GM18858 (cell line): ENCODE measurements around the gene ANXA9.

ENCODE experiments used
- ATAC-seq: cut with Tn5 transposase; IDR thresholded peaks from one replicate; pipeline ENCODE4 v1.9.1; 2021; ENCODE audit not compliant: unreplicated experiment

The ANXA9 gene

DNA sequence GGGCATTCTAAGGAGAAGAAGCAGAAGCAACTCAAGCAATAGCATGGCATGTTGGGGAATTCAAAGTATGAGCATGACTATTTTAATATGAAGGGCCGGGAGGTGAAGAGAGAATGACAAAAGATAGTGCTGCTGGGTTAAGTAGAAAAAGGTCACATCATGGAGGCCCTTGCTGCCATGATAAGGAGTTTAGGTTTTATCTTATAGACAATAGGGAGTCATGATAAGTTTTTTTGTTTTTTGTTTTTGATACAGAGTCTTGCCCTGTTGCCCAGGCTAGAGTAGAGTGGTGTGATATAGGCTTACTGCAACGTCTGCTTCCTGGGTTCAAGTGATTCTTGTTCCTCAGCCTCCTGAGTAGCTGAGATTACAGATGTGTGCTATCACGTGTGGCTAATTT is 57.4 kb downstream of the ANXA9 start:
- no peak for ATAC-seq

DNA sequence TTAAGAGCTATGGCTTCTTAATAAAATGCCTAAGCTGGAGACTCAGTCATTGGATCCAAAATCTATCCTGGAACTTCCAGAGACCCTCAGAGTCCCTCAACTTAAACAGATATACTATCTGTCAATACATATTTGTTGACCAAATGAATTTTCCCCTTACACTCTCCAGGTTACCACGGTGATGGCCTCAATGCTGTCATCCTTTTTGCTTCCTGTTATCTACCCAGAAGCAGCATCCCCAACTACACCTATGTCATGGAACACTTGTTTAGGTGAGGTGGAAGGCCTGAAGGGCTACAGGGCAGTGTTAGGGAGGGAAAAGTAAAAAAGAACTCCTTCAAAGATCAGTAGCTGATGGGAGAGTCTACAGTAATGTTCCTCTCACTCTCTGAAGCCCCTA is 61.1 kb downstream of the ANXA9 start:
- ATAC-seq = no peak
